Uterus (tissue), 4 donors: ENCODE results near the gene RGS6. TPM values are rescaled to one million over a fixed set of nuclear protein-coding genes. Genes with fewer than 3 reads are reported as not detected.

Experiments used
- DNase-seq, 2 donors: peaks; one replicate each; pipeline ENCODE4 v3.0.0-alpha.2; 2019 to 2020
- H3K27ac ChIP-seq, 2 donors: fragments of 200-600 bp; sonication (generic); 1 replicate in 1 of 2; 2 replicates in 1 of 2; pipeline ENCODE4 v1.5.1; 2016 to 2018
- H3K27me3 ChIP-seq, 2 donors: fragments of 200-600 bp; sonication (generic); one replicate each; pipeline ENCODE4 v1.5.1; 2018 to 2019; ENCODE audit warnings: control low read depth in 1 of 2
- H3K36me3 ChIP-seq, 2 donors: fragments of 200-600 bp; sonication (generic); one replicate each; pipeline ENCODE4 v1.5.1; 2019; ENCODE audit warnings: control low read depth in 1 of 2
- H3K4me1 ChIP-seq, 2 donors: fragments of 200-600 bp; sonication (generic); one replicate each; pipeline ENCODE4 v1.5.1; 2018 to 2019; ENCODE audit warnings: control low read depth in 1 of 2
- H3K4me3 ChIP-seq, 2 donors: fragments of 200-600 bp; sonication (generic); 1 replicate in 1 of 2; 2 replicates in 1 of 2; pipeline ENCODE4 v1.5.1; 2018 to 2019; ENCODE audit warnings: mild to moderate bottlenecking in 1 of 2
- H3K9me3 ChIP-seq, 2 donors: fragments of 200-600 bp; sonication (generic); one replicate each; pipeline ENCODE4 v1.5.1; 2019; ENCODE audit warnings: control low read depth in 1 of 2
- CTCF ChIP-seq, 4 experiments: fragments of 200-600 bp in 2 of 4; fragments of 450-650 bp in 2 of 4; sonication (generic) in 2 of 4; IDR thresholded peaks; one replicate each; pipeline ENCODE4 v1.5.1; 2016 to 2019; ENCODE audit warnings: antibody characterized with exemption in 4 of 4, mild to moderate bottlenecking in 2 of 4, moderate library complexity in 1 of 4
- POLR2A ChIP-seq, 2 donors: fragments of 450-650 bp; IDR thresholded peaks; one replicate each; pipeline ENCODE4 v1.6.1; 2016; ENCODE audit warnings: antibody characterized with exemption in 2 of 2, mild to moderate bottlenecking in 1 of 2, moderate library complexity in 1 of 2
- intact Hi-C: fragments of 100-400 bp; cut with DNase I; formaldehyde crosslinking; loops from one replicate; pipeline ENCODE4 v1.15.1; 2023; ENCODE audit warnings: low total_unique reads
- total RNA-seq, 4 donors: library from RNA; depleted of rRNA in 3 of 4; stranded (reverse); fragments of >200 nt in 3 of 4; gene quantifications; one replicate each; pipeline versions ENCODE4 v1.1.0 to v1.2.4, GENCODE V29; 2014 to 2023
- donor health status: DM: yes; HTN: yes; CAD: no.

Gene RGS6
- total RNA-seq, 4 donors from 2014 or later: 1.0 to 7.4 (median 6.2) TPM; not detected in 1

- Histone ChIP-seq H3K4me1 (no peaks in the 10 kb centered on the region), H3K27ac (no peak overlapping the region), H3K36me3 (no peaks in the 10 kb centered on the region), H3K4me3 (no peak overlapping the region), H3K9me3 (no peaks in the 10 kb centered on the region), H3K27me3 (no peaks in the 10 kb centered on the region)
- intact Hi-C loops: no loop called here
- no peak for TF ChIP-seq POLR2A (IDR thresholded peaks at IDR 0.05)
- no peak for TF ChIP-seq CTCF (IDR thresholded peaks at IDR 0.05)
- DNase-seq: no peak
These were observed 322.1 kb downstream of the RGS6 start for GRCh38 chr14:72254202-72254936.

GRCh38 chr14:72254937-72255472, 322.8 kb downstream of the RGS6 start:
- no peak overlapping the region for H3K4me3 ChIP-seq
- no peaks in the 10 kb centered on the region for H3K36me3 ChIP-seq
- DNase-seq: no peak
- H3K4me1 ChIP-seq: no peaks in the 10 kb centered on the region
- intact Hi-C loops: no loop called here
- no peak for TF ChIP-seq CTCF (IDR thresholded peaks at IDR 0.05)
- no peak for TF ChIP-seq POLR2A (IDR thresholded peaks at IDR 0.05)
- H3K9me3 ChIP-seq: no peaks in the 10 kb centered on the region
- H3K27ac ChIP-seq: no peak overlapping the region
- H3K27me3 ChIP-seq: no peaks in the 10 kb centered on the region

GRCh38 chr14:72256055-72256454, 323.8 kb downstream of the RGS6 start:
- Histone ChIP-seq H3K4me3 (no peak overlapping the region), H3K36me3 (no peaks in the 10 kb centered on the region), H3K4me1 (no peaks in the 10 kb centered on the region), H3K27me3 (no peaks in the 10 kb centered on the region), H3K27ac (no peak overlapping the region), H3K9me3 (no peaks in the 10 kb centered on the region)
- DNase-seq: no peak
- TF ChIP-seq CTCF (IDR thresholded peaks at IDR 0.05): no peak
- no peak for TF ChIP-seq POLR2A (IDR thresholded peaks at IDR 0.05)
- intact Hi-C loops: no loop called here

- DNase-seq: no peak
- H3K9me3 ChIP-seq: no peaks in the 10 kb centered on the region
- H3K27ac ChIP-seq: no peak overlapping the region
- H3K4me3 ChIP-seq: no peak overlapping the region
- TF ChIP-seq CTCF (IDR thresholded peaks at IDR 0.05): no peak
- no peak for TF ChIP-seq POLR2A (IDR thresholded peaks at IDR 0.05)
- H3K27me3 ChIP-seq: no peaks in the 10 kb centered on the region
- no peaks in the 10 kb centered on the region for H3K4me1 ChIP-seq
- no peaks in the 10 kb centered on the region for H3K36me3 ChIP-seq
- intact Hi-C loops: no loop called here
These were observed 328.8 kb downstream of the RGS6 start for GRCh38 chr14:72261068-72261467.

GRCh38 chr14:72262771-72263170, 330.5 kb downstream of the RGS6 start:
- Histone ChIP-seq H3K36me3 (no peaks in the 10 kb centered on the region), H3K4me3 (no peak overlapping the region), H3K9me3 (no peaks in the 10 kb centered on the region), H3K27ac (no peak overlapping the region), H3K27me3 (no peaks in the 10 kb centered on the region), H3K4me1 (no peaks in the 10 kb centered on the region)
- intact Hi-C loops: no loop called here
- TF ChIP-seq POLR2A (IDR thresholded peaks at IDR 0.05): no peak
- no peak for TF ChIP-seq CTCF (IDR thresholded peaks at IDR 0.05)
- DNase-seq: no peak
